HepG2 (cell line): ENCODE measurements around the gene GNAZ. TPM values are rescaled to one million over a fixed set of nuclear protein-coding genes. Genes with fewer than 3 reads are reported as not detected.

ENCODE experiments used
- ATAC-seq: fragments of 200-7000 bp; cut with Tn5 transposase; 3 replicates; pipeline ENCODE4 v1.9.1; 2020; ENCODE audit warnings: mild to moderate bottlenecking, moderate library complexity
- BruUV-seq: library from RNA; stranded (reverse); fragments of 400-500 nt; replicated peaks from 2 replicates; lab custom pipeline; 2021; lab: Mats Ljungman, UMichigan
- CTCF ChIA-PET: fragments of 300-600 bp; formaldehyde crosslinking; extraction: SDS; loops from one replicate; lab custom pipeline; 2021; ENCODE audit warnings: low total read pairs, inconsistent platforms, low intra/inter-chr PET ratio; lab: Yijun Ruan, JAX
- POLR2A ChIA-PET: fragments of 350-600 bp; sonication (Branson Sonifier 250); formaldehyde crosslinking; loops from one replicate; lab custom pipeline; 2020; ENCODE audit warnings: antibody characterized with exemption, inconsistent platforms; lab: Yijun Ruan, JAX
- DNase-seq: peaks from one replicate; pipeline ENCODE4 v3.0.0-alpha.2; 2015; ENCODE audit warnings: low spot score
- FAIRE-seq: peaks from 3 replicates; lab custom pipeline; 2011; peaks lifted over from hg19 to GRCh38; lab: Jason Lieb, UNC
- H2AFZ ChIP-seq: one replicate; pipeline ENCODE4 v1.6.1; 2011; ENCODE audit warnings: low read length, inconsistent platforms
- H3K27ac ChIP-seq: fragments of 300-600 bp; 3 replicates; pipeline ENCODE4 v1.8.0; 2011; ENCODE audit warnings: mixed run types, mild to moderate bottlenecking, mixed read lengths, low read length, inconsistent platforms; ENCODE audit not compliant: insufficient read depth; ENCODE audit errors: extremely low read length
- H3K27me3 ChIP-seq, 2 experiments: fragments of 200-600 bp in 1 of 2; 2 replicates in 1 of 2; 3 replicates in 1 of 2; pipeline versions ENCODE4 v1.6.0 to v1.8.0; 2011; ENCODE audit warnings: low read length in 2 of 2, mild to moderate bottlenecking in 2 of 2, moderate library complexity in 2 of 2, inconsistent platforms in 1 of 2; ENCODE audit not compliant: insufficient read depth in 2 of 2, control insufficient read depth in 1 of 2
- H3K36me3 ChIP-seq, 2 experiments: fragments of 200-600 bp in 1 of 2; replicated peaks in 1 of 2; 2 replicates in 1 of 2; 3 replicates in 1 of 2; pipeline versions ENCODE4 v1.5.1 to v1.8.0; 2011; ENCODE audit warnings: low read length in 2 of 2, inconsistent platforms in 1 of 2; ENCODE audit not compliant: insufficient read depth in 2 of 2, control insufficient read depth in 1 of 2
- H3K4me1 ChIP-seq: 2 replicates; pipeline ENCODE4 v1.5.1; 2012; ENCODE audit warnings: low read length, inconsistent platforms; ENCODE audit not compliant: insufficient read depth
- H3K4me2 ChIP-seq: 2 replicates; pipeline ENCODE4 v1.6.0; 2011; ENCODE audit warnings: low read depth, low read length, inconsistent platforms
- H3K4me3 ChIP-seq, 3 experiments: fragments of 200-600 bp in 1 of 3; sonication (generic), shearing (Covaris generic) in 1 of 3; replicated peaks in 1 of 3; 2 replicates each; pipeline ENCODE4 v1.5.1; 2011 to 2016; ENCODE audit warnings: low read length in 3 of 3, inconsistent platforms in 2 of 3, low read depth in 2 of 3, mild to moderate bottlenecking in 2 of 3, control low read depth in 1 of 3, mixed read lengths in 1 of 3; ENCODE audit not compliant: insufficient read depth in 1 of 3
- H3K79me2 ChIP-seq: one replicate; pipeline ENCODE4 v1.6.1; 2011; ENCODE audit warnings: low read length, inconsistent platforms; ENCODE audit not compliant: insufficient read depth
- H3K9ac ChIP-seq: 2 replicates; pipeline ENCODE4 v1.6.0; 2011; ENCODE audit warnings: mild to moderate bottlenecking, low read depth, low read length, inconsistent platforms; ENCODE audit not compliant: insufficient read depth
- H3K9me3 ChIP-seq: 2 replicates; pipeline ENCODE4 v1.5.1; 2012; ENCODE audit warnings: mild to moderate bottlenecking, low read length
- H4K20me1 ChIP-seq: 2 replicates; pipeline ENCODE4 v1.6.0; 2011; ENCODE audit warnings: inconsistent platforms, mild to moderate bottlenecking, low read length, moderate library complexity; ENCODE audit not compliant: insufficient read depth
- CEBPB ChIP-seq: IDR thresholded peaks from 2 replicates; pipeline ENCODE4 v1.6.1; 2011; ENCODE audit warnings: low read depth, low read length, improper control_type of control experiment, borderline replicate concordance
- IRF1 ChIP-seq: sonication (generic); formaldehyde crosslinking; IDR thresholded peaks from 2 replicates; pipeline ENCODE4 v1.4.0; 2020; ENCODE audit warnings: low read depth, mild to moderate bottlenecking, missing genetic modification reagents
- MAX ChIP-seq: IDR thresholded peaks from 2 replicates; pipeline ENCODE4 v1.6.1; 2012; ENCODE audit warnings: inconsistent platforms
- MEIS2 ChIP-seq: sonication (generic); formaldehyde crosslinking; IDR thresholded peaks from 2 replicates; pipeline ENCODE4 v1.9.0; 2021; ENCODE audit warnings: mild to moderate bottlenecking, missing genetic modification reagents
- MTA1 ChIP-seq: sonication (generic); formaldehyde crosslinking; IDR thresholded peaks from 2 replicates; pipeline ENCODE4 v1.4.0; 2020; ENCODE audit warnings: missing genetic modification reagents, mild to moderate bottlenecking, borderline replicate concordance
- PRDM15 ChIP-seq: sonication (generic); formaldehyde crosslinking; IDR thresholded peaks from 2 replicates; pipeline ENCODE4 v1.4.0; 2020; ENCODE audit warnings: missing genetic modification reagents
- RBAK ChIP-seq: sonication (generic); formaldehyde crosslinking; IDR thresholded peaks from 2 replicates; pipeline ENCODE4 v1.5.1; 2020; ENCODE audit warnings: mild to moderate bottlenecking, missing genetic modification reagents
- RBM22 ChIP-seq: fragments of 200-400 bp; formaldehyde crosslinking; optimal IDR thresholded peaks from 2 replicates; pipeline ENCODE3; 2017; ENCODE audit warnings: mild to moderate bottlenecking, low read length, moderate library complexity
- ZMAT3 ChIP-seq: sonication (generic); formaldehyde crosslinking; conservative IDR thresholded peaks from 2 replicates; pipeline ENCODE4 v1.7.0; 2021; ENCODE audit warnings: missing genetic modification reagents
- ZNF7 ChIP-seq: IDR thresholded peaks from 2 replicates; pipeline ENCODE4 v1.6.1; 2016; ENCODE audit warnings: missing biosample characterization, missing genetic modification reagents
- ZNF792 ChIP-seq: IDR thresholded peaks from 2 replicates; pipeline ENCODE4 v1.6.1; 2016
- WGBS: methylation state at CpG from one replicate; pipeline ENCODE4 v1.1.6; 2017; ENCODE audit warnings: low lambda C conversion rate; 5-methylcytosine and 5-hydroxymethylcytosine counted together
- in situ Hi-C: cut with HindIII; loops from 2 replicates; pipeline ENCODE4 v1.10.0; 2017; ENCODE audit warnings: low pct_unique_long_range_greater_than_20kb; ENCODE audit not compliant: extremely low pct_ligation_motif_present
- intact Hi-C: fragments of 100-400 bp; cut with micrococcal nuclease; formaldehyde crosslinking; loops from one replicate; pipeline ENCODE4 v1.10.0; 2022; ENCODE audit not compliant: unreplicated experiment
- polyA plus RNA-seq, 8 experiments: library from polyadenylated mRNA; depleted of rRNA in 3 of 8; stranded (reverse) in 7 of 8; unstranded in 1 of 8; fragments of >200 nt; fragmentation: Illumina TruSeq in 4 of 8; extraction: Trizol in 4 of 8; gene quantifications; 2 replicates each; pipeline versions ENCODE4 v1.2.1 to v1.2.3, GENCODE V29; 2011 to 2016; ENCODE audit warnings: low read depth in 4 of 8, missing spikeins in 1 of 8, mixed read lengths in 1 of 8; ENCODE audit not compliant: insufficient read depth in 1 of 8
- total RNA-seq, 5 experiments: library from RNA; depleted of rRNA; stranded (reverse); fragments of >200 nt; fragmentation: Illumina TruSeq; extraction: Trizol; gene quantifications; 2 replicates each; pipeline ENCODE4 v1.2.3, GENCODE V29; 2016; ENCODE audit warnings: low read depth in 1 of 5

The GNAZ gene
- total and polyA plus RNA-seq, 2 of the 13 experiments (the other 11 are each of a cell fraction or from before 2014, with no cell fraction given): 11.4 to 22.3 TPM

- TF ChIP-seq PRDM15 (CRISPR knock-in tag): no peak
Measured at GRCh38 chr22:23113067-23113846, 42.9 kb downstream of the GNAZ start (continued).

GRCh38 chr22:23113847-23114720 is 43.8 kb downstream of the GNAZ start:
- Histone ChIP-seq H3K79me2 (no peaks in the 10 kb centered on the region), H3K27ac (no peak overlapping the region), H3K9ac (no peak overlapping the region), H3K4me3 (no peak overlapping the region), H3K4me2 (no peak overlapping the region), H3K27me3 (no peaks in the 10 kb centered on the region), H3K4me1 (no peaks in the 10 kb centered on the region), H3K9me3 (no peaks in the 10 kb centered on the region), H3K36me3 (peaks cover 2 to 6% of the 10 kb centered on the region in 2 experiments; a peak in 3 of 5 replicates), H4K20me1 (no peaks in the 10 kb centered on the region), H2AFZ (no peak overlapping the region)
- DNase-seq (no peak), FAIRE-seq (no peak), ATAC-seq (no peak)
- intact Hi-C loops: no loop called here
- BruUV-seq: no TSS peak
- TF ChIP-seq ZNF7 (CRISPR knock-in tag) (no peak), IRF1 (CRISPR knock-in tag) (no peak), ZMAT3 (CRISPR knock-in tag) (no peak), MAX (no peak), RBAK (CRISPR knock-in tag) (no peak), ZNF792 (no peak), RBM22 (peak; percentile 63), MEIS2 (CRISPR knock-in tag) (no peak), MTA1 (CRISPR knock-in tag) (no peak), CEBPB (peak; percentile 0; the same call in 1 of the 2 replicates)
- WGBS: 89% methylated on average over 6 of the region's 18 CpGs
- POLR2A ChIA-PET: interaction anchor here (1.3 kb wide), 1 partner anchor 38 kb away, joined by 5 read pairs; no protein-coding TSS in a partner anchor
- in situ Hi-C loops: no loop called here
- CTCF ChIA-PET: no interaction called here
